Femur (tissue), 1 donor: ENCODE measurements around the gene PANX2.
A peak's percentile ranks its signal among the peaks of the same experiment; 100 is the strongest.
"Not testable (repeated sequence)": the region's sequence is repeated elsewhere in the genome, so short reads cannot be mapped to it uniquely, and the experiment has no call there.

ENCODE experiments used
- DNase-seq: peaks from one replicate; pipeline ENCODE4 v3.0.0-alpha.2; 2017

The PANX2 gene, protein sequence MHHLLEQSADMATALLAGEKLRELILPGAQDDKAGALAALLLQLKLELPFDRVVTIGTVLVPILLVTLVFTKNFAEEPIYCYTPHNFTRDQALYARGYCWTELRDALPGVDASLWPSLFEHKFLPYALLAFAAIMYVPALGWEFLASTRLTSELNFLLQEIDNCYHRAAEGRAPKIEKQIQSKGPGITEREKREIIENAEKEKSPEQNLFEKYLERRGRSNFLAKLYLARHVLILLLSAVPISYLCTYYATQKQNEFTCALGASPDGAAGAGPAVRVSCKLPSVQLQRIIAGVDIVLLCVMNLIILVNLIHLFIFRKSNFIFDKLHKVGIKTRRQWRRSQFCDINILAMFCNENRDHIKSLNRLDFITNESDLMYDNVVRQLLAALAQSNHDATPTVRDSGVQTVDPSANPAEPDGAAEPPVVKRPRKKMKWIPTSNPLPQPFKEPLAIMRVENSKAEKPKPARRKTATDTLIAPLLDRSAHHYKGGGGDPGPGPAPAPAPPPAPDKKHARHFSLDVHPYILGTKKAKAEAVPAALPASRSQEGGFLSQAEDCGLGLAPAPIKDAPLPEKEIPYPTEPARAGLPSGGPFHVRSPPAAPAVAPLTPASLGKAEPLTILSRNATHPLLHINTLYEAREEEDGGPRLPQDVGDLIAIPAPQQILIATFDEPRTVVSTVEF

DNA sequence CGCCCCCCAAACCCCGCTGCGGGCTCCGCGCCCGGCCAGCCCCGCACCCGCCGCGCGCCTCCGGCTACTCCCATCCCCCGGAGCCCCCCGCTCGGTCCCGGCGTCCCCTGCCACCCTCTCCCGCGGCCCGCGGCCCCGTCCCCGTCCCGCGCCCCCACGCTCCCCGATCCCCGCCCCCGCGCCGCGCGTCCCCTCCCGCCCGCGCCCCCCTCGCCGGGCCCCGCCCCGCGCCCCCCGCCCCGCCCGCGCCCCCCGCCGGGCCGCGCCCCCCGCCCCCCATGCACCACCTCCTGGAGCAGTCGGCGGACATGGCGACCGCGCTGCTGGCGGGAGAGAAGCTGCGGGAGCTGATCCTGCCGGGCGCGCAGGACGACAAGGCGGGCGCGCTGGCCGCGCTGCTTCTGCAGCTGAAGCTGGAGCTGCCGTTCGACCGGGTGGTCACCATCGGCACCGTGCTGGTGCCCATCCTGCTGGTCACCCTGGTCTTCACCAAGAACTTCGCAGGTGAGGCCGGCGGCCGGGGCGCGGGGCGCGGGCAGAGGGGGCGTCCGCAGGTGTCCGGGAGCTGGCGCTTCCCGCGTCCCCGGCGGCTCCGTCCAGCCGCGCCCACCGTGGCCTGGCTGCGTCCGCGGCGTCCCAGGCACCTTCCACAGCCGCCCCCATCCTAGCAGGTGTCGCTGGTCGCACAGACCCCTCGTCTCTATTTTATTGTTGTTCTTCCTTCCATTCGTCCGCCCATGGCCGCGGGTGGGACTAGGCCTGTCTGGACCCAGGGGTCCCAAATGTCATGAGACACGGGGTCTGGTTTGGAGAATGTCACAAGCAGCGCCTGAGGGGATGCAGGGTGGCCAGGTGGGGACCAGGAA lies at the start of gene PANX2:
TSS of gene PANX2 (plus strand) at position 279 of the 866 bp plus-strand sequence. CDS start at position 279, 0 bp downstream.
- DNase-seq, result peak; percentile 39

DNA sequence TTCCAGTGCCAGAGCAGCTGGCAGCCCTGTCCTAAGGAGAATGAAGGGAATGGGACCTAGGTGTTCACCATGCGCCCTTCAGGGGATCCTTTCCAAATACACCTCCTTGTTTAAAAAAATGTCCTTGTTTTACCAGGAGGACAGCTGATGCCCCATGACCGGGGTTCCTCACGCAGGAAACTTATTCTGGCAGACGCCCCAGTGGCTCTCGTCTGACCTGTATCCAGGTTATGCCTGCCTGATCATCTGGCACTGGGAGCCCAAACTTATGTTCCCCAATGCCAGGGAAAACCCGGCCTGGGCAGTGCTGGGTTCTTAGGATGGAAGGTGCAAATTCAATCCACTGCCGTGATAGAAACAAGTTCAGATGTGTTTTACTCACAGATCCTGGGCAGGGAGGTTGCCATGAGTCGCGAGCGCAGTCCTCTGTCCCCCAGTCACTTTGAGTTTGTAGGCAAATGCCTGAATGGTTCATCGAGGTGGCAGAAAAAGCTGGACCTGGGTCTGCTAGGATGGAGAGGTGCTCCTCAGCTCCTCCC lies 49.3 kb upstream of the PANX2 start:
- DNase-seq, result no peak

DNA sequence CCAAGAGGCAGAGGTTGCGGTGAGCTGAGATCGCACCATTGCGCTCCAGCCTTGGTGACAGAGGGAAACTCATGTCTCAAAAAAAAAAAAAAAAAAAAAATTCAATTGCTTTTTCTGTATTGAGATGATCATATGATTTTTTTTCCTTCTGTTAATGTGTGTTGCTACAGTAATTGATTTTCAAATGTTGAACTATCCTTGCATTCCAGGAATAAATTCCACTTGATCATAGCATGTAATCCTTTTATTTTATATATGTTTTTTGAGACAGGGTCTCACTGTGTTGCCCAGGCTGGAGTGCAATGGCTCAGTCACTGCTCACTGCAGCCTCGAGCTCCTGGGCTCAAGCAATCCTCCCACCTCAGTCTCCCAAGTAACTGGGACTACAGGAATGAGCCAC lies 47.4 kb upstream of the PANX2 start:
- DNase-seq, result no peak

DNA sequence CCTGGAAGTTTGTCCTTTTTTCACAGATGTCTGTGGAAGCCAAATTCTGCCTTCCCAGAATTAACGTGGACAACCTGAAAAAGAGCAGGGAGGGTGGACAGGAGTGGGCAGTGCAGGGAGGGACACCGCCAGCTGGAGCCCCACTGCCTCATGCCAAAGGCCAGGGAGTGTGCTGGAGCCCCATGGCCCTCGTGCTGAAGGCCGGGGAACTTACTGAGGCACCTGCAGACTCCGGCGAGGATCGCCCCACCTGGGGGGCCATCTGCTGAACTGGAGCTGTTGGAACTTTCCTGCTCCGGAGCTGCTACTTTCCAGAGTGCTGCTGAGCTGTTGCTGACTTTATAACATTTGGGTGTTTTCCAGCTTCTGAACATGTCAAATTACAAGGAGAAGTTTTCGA lies 45.5 kb upstream of the PANX2 start:
- no peak for DNase-seq

DNA sequence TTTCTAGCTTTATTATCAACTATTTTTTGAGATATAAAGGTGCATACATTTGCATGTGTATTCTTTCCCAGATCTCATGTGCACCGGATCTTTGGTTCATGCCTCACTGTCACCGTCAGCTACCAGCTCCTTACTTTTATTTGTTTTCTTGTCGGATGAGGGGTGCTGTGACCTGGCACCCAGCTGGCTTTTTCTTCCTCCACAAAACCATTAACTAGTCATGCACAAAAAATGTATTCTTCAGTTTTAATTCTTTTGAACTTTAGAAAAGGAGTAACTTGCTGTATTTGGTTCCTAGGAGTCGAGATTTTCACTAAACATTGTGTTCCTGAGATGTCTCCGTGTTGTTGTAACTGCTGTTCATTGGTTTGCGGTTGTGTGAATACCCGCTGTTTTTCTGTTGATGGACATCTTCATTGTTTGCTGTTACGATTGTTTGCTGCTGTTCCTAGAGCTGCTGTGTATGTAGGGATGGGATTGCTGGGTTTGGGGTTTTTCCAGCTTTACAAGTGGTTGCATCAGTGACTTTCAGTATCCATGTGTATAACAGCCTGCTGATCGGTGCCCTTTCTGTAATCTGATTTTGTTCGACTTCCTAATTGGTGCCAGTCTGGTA lies 41.3 kb upstream of the PANX2 start:
- DNase-seq, result no peak

DNA sequence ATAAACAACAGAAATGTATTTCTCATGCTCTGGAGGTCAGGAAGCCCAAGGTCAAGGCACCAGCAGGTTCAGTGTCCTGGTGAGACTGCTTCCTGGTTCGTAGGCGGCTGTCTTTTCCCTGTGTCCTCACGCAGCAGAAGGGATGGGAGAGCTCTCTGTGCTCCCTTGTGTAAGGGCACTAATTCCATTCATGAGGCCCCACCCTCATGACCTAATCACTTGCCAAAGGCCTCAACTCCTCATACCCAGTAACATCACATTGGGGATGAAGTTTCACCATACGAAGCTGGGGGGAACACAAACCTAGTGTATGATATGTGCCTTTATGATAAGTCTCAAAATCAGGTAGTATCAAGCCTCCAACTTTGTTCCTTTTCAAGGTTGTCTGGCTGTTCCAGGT lies 38.6 kb upstream of the PANX2 start:
- DNase-seq, result no peak

DNA sequence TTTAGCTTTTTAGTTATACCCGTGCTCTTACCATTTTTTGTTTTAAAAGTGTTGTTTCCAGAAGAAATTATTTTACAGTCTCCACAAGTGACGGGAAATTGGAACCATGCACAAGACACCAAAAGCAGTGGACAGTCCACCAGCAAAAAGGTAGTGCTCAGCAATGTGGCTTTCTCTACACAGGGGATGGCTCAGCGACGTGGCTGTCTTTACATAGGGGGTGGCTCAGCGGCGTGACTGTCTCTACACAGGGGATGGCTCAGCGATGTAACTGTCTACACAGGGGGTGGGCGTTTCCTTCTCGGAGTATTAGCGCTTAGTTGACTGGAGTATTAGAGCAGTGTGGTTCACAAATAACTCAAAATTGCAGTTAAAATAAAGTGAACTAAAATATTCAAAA lies 36.0 kb upstream of the PANX2 start:
- DNase-seq, result no peak

DNA sequence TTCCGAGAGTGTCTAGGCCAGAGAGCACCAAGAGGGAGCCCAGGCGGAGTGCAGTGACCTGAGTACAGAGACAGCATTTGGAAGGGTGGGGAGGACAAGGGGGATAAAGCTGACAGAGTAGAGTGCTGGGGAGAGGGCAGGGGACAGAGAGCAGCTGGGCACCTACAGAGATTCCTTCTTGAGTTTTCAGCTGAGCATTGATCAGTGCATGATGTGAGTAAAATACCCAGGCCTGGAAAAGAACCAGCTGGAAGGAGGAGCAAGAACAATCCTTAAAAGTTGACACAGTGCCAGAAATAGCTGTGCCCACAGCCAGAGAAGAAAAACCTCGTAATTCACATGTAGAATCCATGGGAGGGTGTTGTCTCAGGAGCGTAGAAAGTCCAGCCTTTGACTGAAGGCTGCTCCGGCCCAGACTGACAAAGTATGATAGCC lies 33.9 kb upstream of the PANX2 start:
- no peak for DNase-seq

DNA sequence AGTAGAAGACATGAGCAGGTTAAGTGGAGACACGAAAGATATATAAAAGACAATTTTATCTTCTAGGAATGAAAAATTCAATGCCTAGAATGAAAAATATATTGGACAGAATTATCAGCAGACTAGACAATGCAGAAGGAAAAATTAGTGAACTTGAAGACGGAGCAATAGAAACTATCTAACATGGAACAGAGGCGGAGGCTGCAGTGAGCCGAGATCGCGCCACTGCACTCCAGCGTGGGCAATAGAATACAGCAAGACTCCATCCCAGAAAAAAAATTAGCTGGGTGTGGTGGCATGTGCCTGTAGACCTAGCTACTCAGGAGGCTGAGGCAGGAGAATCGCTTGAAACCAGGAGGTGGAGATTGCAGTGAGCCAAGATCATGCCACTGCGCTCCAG lies 33.3 kb upstream of the PANX2 start:
- not testable (repeated sequence) for DNase-seq

DNA sequence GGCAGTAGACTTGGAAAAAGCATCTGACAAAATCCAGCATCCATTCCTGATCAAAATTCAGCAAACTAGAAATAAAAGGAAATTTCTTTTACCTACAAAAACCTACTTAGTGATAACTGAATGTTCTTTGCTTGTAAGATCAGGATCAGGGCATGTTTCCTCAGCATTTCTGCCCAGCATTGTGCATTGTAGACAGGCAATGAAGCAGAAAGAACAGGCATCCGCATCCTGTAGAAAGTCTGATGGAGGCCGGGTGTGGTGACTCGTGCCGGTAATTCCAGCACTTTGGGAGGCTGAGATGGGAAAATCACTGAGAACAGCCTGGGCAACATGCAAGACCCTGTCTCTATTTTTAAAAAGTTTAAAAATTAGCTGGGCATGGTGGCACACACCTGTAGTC lies 32.5 kb upstream of the PANX2 start:
- DNase-seq, result no peak

DNA sequence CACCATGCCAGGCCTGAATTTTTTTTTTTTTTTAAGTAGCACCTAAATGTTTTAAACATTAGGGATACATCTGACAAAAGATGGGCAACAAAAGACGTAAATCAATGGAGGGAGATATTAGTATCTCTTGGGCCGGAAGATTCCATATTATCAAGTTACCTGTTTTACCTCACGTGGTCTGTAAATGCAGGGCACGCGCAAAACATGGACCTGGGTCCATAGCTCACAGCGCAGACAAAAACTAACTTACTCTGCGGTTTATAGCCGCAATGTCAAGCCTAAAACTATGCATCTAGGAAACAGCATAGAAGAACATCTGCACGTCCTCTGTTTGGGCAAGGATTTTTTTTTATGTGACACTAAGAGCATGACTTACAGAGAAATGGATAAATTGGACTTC lies 31.5 kb upstream of the PANX2 start:
- no peak for DNase-seq

DNA sequence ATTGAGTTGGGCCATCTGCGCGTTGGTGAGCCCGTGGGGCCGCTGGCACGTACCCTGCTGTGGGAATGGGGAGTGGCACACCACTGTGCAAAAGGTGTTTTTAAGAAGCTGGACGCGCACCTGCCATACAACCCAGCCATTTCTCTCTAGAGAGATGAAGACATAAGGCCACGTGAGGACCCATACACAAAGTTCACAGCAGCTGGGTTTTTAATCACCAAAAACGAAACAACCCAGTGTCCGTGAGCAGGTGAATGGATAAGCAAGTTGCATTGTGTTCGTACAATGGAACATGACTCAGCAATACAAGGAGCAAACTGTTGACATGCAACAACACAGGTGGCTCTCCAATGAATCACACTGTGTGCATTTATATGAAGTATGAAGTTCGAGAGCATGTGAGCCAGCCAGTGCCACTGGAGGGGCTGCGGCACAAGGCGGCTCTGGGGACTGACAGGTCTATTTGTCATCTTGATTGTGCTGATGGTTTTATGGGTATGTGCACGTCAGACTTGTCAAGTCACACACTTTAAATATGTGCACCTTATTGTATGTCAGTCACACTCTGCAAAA lies 30.6 kb upstream of the PANX2 start:
- DNase-seq, result no peak

DNA sequence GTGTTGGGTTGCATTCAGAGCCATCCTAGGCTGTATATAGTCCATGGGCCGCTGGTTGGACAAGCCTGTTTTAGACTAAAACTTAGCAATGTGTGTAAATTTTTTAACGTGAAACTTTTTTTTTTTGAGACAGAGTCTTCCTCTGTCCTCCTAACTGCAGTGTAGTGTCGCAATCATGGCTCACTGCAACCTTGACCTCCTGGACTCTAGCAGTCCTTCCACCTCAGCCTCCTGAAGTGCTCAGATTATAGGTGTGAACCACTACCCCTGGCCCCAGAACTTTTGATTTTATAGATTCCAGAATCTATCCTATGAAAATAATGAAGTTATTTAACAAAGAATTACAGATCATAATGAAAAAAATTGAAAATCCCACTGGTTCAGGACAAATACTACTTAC lies 29.9 kb upstream of the PANX2 start:
- DNase-seq, result no peak

DNA sequence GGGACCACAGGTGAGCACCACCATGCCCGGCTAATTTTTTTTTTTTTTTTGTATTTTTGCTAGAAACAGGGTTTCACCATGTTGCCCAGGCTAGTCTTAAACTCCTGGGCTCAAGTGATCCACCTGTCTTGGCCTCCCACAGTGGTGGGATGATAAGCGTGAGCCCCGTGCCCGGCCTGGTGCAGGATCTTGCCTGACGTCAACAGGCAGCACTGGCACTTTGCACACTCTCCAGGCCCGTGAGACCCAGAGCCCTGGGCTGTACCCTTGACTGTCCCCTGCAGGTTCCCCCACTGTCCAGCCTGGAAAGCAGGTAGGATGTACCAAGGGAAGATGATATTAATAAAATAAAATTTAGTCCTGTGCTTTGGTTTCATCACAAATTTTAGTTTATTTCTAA lies 29.1 kb upstream of the PANX2 start:
- no peak for DNase-seq

DNA sequence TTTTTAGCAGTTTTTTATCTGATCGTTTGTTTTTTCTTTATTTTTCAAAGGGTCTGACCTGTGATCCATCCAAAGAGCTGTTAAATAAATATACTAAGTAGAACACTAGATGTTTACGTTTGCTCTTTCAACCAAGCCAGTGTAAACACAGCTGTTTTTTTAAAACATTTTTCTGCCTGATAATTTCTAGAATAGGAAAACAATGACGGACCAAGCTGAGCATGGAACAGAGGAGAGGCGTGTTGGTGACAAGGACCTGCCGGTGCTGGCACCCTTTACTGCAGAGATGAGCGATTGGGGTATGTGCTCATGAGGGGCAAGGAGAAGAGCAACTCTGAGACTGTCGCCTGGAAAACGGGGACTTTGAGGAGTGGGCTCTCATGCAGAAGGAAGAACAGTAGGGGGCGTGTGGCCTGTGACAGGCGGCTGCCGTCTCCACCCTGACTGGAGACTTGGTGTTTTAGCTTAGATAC lies 28.6 kb upstream of the PANX2 start:
- no peak for DNase-seq

DNA sequence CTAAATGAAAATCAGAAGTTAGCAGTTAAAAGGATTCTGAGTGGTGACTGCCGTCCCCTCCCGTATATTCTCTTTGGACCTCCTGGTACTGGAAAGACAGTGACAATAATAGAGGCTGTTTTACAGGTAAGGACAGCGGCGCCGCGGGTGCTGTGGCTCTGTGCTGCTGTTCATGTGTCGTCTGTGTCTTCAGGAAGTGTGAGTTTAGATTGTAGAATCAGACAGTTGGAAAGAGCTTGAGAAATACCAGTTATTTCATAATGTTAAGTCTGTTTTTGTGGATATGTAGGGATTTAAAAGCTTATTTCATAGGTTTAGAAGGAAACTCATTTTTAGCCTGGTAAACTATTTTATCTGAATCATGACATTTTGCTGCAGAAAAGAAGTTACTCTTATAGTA lies 27.4 kb upstream of the PANX2 start:
- DNase-seq, result no peak

DNA sequence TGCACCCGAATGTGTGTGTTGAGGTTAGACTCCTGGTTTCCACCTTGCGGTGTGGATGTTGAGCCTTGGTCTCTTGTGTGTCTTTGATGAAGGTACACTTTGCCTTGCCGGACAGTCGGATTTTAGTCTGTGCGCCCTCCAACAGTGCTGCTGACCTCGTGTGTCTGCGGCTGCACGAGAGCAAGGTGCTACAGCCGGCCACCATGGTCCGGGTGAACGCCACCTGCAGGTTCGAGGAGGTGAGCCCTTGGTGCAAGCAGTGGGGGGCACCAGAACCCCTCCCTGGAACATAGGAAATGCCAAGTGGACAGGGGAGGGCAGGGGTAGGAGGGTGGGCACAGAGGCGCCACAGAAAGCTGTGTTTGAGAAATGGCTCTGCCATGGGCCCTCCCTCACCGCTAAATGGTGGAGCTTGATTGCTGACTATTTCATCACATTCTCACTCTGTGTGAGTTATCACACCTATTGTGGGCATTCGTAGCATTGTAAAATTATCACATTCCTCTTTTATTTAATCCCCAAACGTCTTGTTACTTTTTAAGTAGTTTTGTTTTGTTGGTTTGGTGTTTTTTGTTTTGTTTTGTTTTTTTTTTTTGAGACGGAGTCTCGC lies 26.4 kb upstream of the PANX2 start:
- no peak for DNase-seq

DNA sequence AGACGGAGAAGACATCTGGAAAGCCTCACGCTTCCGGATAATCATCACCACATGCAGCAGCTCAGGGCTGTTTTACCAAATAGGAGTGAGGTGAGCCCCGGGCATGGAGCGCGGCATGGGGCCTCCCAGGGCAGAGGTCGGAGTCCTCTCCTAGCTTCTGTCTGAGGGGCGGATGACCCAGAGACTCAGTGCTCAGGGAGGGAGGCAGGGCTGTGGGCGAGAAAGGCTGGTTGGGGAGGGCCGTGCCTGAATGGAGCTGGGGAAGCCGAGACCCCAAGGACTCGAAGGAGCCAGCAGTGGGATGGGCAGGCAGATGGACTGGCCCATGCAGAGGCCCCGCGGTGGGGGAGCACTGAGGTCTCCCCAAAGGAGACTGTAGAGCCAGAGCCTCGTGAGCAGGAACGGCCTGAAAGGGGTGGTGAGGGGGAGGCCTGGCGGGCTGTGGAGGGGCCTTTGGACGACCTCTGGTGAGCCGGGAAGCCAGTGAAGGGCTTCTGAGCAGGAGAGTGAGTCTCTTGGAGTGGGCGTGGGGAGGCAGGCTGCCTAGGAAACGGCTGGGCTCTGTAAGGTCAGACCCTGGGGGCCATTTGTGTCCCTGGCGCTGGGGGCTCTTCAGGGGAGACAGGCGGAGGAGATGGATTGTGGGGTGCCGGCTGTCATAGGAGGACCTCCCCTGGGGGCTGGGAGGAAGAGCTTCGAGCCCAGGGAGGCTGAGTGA lies 24.7 kb upstream of the PANX2 start:
- peak; percentile 76 for DNase-seq

DNA sequence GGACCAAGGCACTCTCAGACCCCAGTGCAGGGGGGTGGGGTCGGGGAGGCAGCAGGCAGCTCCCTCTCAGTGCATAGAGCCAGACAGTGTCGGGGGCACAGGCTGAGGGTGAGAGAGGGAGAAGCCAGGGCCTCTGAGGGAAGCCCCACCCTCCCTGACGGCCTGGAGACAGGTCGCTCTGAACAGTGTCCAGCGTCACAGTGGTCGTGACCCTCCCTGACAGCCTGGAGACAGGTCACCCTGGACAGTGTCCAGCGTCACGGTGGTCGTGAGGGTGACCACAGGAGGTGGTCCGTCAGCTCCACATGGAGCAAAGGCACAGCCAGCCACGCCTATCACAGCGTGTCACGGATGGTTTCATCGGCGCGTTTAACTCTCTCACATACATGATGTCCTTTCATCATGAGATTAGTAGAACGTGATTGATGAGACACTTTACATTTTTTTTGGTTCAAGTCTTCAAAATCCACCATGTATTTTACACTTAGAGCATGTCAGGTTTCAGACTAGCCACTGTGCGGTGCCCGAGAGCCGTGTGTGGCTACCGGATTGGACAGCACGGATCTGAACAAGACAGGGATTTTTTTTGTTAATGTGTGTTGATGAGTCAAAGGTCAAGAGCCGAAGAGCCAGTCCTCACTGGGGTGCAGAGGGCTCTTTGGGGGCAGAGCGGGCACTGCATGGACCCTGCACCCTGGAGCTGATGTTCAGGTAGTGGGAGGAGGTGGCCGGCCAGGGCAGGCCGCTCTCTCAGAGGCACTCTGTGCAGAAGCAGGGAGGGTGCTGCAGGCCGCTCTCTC lies 23.9 kb upstream of the PANX2 start:
- peak; percentile 83 for DNase-seq
